K562 treated with DMSO at 1 percent for 48 hours (cell line): Measurements from ENCODE around the gene ALAS2. TPM values are rescaled to one million over a fixed set of nuclear protein-coding genes. Genes with fewer than 3 reads are reported as not detected.

ENCODE experiments used
- total RNA-seq: library from RNA; unstranded; fragments of 300-600 nt; gene quantifications from 2 replicates; pipeline ENCODE4 v1.2.3, GENCODE V29; 2022; ENCODE audit warnings: low replicate concordance; ENCODE audit errors: extremely low read depth

ALAS2 gene, protein sequence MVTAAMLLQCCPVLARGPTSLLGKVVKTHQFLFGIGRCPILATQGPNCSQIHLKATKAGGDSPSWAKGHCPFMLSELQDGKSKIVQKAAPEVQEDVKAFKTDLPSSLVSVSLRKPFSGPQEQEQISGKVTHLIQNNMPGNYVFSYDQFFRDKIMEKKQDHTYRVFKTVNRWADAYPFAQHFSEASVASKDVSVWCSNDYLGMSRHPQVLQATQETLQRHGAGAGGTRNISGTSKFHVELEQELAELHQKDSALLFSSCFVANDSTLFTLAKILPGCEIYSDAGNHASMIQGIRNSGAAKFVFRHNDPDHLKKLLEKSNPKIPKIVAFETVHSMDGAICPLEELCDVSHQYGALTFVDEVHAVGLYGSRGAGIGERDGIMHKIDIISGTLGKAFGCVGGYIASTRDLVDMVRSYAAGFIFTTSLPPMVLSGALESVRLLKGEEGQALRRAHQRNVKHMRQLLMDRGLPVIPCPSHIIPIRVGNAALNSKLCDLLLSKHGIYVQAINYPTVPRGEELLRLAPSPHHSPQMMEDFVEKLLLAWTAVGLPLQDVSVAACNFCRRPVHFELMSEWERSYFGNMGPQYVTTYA
- total RNA-seq = not detected in 2 replicates

DNA sequence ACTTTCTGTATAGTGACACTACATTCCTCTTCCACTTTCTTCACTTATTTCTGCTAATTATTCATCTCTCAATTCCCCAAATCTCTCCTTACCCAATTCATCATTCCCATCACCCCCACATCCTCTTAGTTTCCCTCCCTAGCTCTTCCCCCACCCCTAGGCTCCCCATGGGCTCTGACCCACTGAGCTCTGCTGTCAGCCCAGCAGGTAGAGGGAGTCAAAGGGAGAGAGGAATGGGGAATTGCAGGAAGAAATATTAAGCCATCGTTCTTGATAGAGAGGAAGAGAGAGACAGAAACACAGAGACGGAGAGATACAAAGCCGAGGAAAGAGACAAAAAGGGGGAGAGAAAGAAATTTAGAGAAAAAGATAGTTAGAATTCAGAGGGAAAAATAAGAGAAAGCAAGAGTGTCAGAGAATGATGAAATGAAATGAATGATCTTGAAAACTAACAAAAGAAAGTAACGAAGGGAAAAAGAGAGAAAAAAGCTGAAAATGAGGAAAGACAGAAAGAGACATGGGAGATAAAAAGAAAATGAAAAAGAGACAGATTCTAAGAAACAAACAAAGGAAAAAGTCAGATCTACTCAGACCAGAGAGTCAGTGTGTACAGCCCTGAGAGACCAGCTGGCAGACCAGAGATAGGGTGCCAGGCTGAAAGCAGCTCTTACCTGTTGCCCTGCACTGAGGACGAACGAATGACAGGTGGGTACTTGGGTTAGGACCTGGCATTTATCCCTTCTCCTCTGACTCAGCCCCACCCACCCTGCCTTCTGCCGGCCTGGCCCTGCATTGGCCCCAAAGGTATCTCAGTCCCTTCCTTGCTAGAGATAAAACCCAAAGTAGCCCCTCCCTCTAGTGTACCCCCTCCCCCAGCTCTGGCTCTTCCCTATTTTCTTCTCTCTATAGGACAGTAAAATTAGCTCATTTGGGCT is at the start of gene ALAS2:
TSS of gene ALAS2 (minus strand) at position 707 of the 935 bp plus-strand sequence. CDS start 4,977 bp downstream, outside the sequence.

GRCh38 chrX:55074851-55075467 is 44.2 kb upstream of the ALAS2 start, which contains the start of gene PAGE2B:
Gene PAGE2B (plus strand): TSS chrX:55075030. CDS start chrX:55076042, 1,012 bp downstream.

DNA sequence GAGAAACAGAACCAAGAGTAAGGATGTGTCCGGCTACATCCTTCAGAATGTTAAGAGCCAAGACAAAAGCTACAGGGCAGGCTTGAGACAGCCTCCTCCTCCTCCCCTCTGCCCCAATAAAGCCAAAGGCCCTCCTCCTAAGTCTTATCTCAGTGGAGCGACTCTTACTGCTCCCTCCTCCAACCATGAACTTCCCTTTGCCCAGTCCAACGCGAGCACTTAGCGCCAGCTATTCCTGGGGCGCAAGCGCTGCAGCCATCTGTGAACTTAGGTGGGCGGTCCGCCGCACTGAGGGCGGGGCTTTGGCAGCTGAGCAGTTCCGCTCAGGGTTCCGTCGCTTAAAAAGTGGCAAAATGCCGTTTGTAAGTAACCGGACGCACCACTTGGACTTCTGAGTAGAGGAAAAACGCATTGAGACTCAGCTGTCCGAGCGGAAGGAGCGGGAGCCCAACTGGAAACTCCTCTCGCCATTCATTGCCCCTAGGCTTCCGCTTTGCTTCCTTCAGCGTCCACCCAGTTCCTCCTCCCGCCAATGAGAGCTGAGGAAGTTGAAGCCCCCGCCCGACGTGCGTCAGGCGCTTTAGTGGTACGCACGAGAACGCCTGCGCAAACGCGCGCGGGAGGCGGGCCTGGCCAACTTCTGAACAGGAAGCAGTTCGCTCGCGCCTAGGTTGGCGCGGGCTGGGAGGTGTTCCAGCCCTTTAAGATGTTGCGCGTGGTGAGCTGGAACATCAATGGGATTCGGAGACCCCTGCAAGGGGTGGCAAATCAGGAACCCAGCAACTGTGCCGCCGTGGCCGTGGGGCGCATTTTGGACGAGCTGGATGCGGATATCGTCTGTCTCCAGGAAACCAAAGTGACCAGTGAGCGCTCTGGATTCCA is 30.8 kb downstream of the ALAS2 start, which contains the start of gene APEX2:
TSS of gene APEX2 (plus strand) at position 647 of the 882 bp plus-strand sequence. CDS start at position 707, 60 bp downstream.

GRCh38 chrX:54994099-54994498 is 36.7 kb downstream of the ALAS2 start, which contains the start of gene PFKFB1:
Gene PFKFB1 (minus strand): TSS chrX:54994188. CDS start chrX:54994007, 181 bp downstream.

Other genes starting within 250 kb of the ALAS2 start
- not detected in 2 replicates for gene ITIH6, start 232.7 kb downstream of the ALAS2 start, total RNA-seq
- not detected in 2 replicates for gene MAGED2, start 223.2 kb downstream of the ALAS2 start, total RNA-seq
- gene TRO, start 110.2 kb downstream of the ALAS2 start, total RNA-seq = not detected in 2 replicates
- not detected in 2 replicates for gene PFKFB1, start 36.8 kb downstream of the ALAS2 start, total RNA-seq
- gene APEX2, start 30.6 kb downstream of the ALAS2 start, total RNA-seq = not detected in 2 replicates
- gene PAGE2B, start 44.1 kb upstream of the ALAS2 start, total RNA-seq = not detected in 2 replicates
- not detected in 2 replicates for gene PAGE2, start 58.0 kb upstream of the ALAS2 start, total RNA-seq
- gene PAGE5, start 189.4 kb upstream of the ALAS2 start, total RNA-seq = not detected in 2 replicates
- not detected in 2 replicates for gene PAGE3, start 233.9 kb upstream of the ALAS2 start, total RNA-seq